ENCODE data around the gene KCTD19.
"Not testable (repeated sequence)": the region's sequence is repeated elsewhere in the genome, so short reads cannot be mapped to it uniquely, and the experiment has no call there.

DNA sequence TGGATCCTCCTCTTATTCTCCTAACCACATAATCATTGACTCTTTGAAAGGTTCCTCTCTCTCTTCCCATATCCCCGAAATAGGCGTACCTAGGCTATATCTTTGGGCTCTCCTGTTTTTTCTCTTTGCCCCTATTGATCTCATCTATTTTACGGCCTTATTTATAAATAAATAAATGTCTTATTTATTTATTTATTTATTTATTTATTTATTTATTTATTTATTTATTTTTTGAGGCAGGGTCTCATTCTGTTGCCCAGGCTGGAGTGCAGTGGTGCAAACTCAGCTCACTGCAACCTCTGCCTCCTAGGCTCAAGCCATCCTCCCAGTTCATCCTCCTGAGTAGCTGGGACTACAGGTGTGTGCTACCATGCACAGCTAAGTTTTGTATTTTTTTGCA is 25.9 kb upstream of the KCTD19 start:
- TF ChIP-seq TARDBP (IDR thresholded peaks at IDR 0.05); FOXK2 (IDR thresholded peaks at IDR 0.05); NFRKB (IDR thresholded peaks at IDR 0.05); ELF4 (IDR thresholded peaks at IDR 0.05); ARNT (IDR thresholded peaks at IDR 0.05); SUZ12 (IDR thresholded peaks at IDR 0.05); LEF1 (IDR thresholded peaks at IDR 0.05; ENCODE audit: borderline replicate concordance); SP1 (IDR thresholded peaks at IDR 0.05); FOXM1 (IDR thresholded peaks at IDR 0.05; ENCODE audit: borderline replicate concordance); ZNF384 (IDR thresholded peaks at IDR 0.05): not testable (repeated sequence)

All from HEK293T (cell line).